ENCODE measurements around the gene H2AZ2.
"Not testable (repeated sequence)": the region's sequence is repeated elsewhere in the genome, so short reads cannot be mapped to it uniquely, and the experiment has no call there.

The H2AZ2 gene

GRCh38 chr7:44849259-44849884 lies 1.5 kb upstream of the H2AZ2 start:
- DNase-seq (ENCODE audit: low read depth), result no peak
- no peak overlapping the region for H3K4me3 ChIP-seq (ENCODE audit: low read length)
- TF ChIP-seq CTCF (IDR thresholded peaks at IDR 0.05; ENCODE audit: insufficient read depth, low read depth, low read length, missing control alignments), result no peak

- peak overlapping the region; percentile 93 for H3K4me3 ChIP-seq (ENCODE audit: low read length)
- TF ChIP-seq CTCF (IDR thresholded peaks at IDR 0.05; ENCODE audit: insufficient read depth, low read depth, low read length, missing control alignments), result peak; percentile 53
- peak; percentile 88 for DNase-seq (ENCODE audit: low read depth)
Observed at GRCh38 chr7:44847509-44847919, 373 bp downstream of the H2AZ2 start.

- DNase-seq (ENCODE audit: low read depth), result no peak
- TF ChIP-seq CTCF (IDR thresholded peaks at IDR 0.05; ENCODE audit: insufficient read depth, low read depth, low read length, missing control alignments), result no peak
- H3K4me3 ChIP-seq (ENCODE audit: low read length), result peak overlapping the region; percentile 93
Observed at GRCh38 chr7:44846816-44847508, 925 bp downstream of the H2AZ2 start.

GRCh38 chr7:44846390-44846789 lies 1.5 kb downstream of the H2AZ2 start:
- DNase-seq (ENCODE audit: low read depth), result not testable (repeated sequence)
- peak overlapping the region; percentile 93 for H3K4me3 ChIP-seq (ENCODE audit: low read length)

- no peak for DNase-seq (ENCODE audit: low read depth)
- no peak for TF ChIP-seq CTCF (IDR thresholded peaks at IDR 0.05; ENCODE audit: insufficient read depth, low read depth, low read length, missing control alignments)
- H3K4me3 ChIP-seq (ENCODE audit: low read length), result no peak overlapping the region
Observed at GRCh38 chr7:44845451-44845850, 2.4 kb downstream of the H2AZ2 start.

- DNase-seq (ENCODE audit: low read depth); H3K4me3 ChIP-seq (ENCODE audit: low read length): not testable (repeated sequence)
Observed at GRCh38 chr7:44843440-44843839, 4.4 kb downstream of the H2AZ2 start.

- not testable (repeated sequence) for DNase-seq (ENCODE audit: low read depth); H3K4me3 ChIP-seq (ENCODE audit: low read length)
Observed at GRCh38 chr7:44842675-44843074, 5.2 kb downstream of the H2AZ2 start.

- DNase-seq (ENCODE audit: low read depth), result no peak
- no peak overlapping the region for H3K4me3 ChIP-seq (ENCODE audit: low read length)
- no peak for TF ChIP-seq CTCF (IDR thresholded peaks at IDR 0.05; ENCODE audit: insufficient read depth, low read depth, low read length, missing control alignments)
Observed at GRCh38 chr7:44838751-44839150, 9.1 kb downstream of the H2AZ2 start.

Data from epithelial cell of esophagus (primary cell).